H9 (cell line): ENCODE results near the gene FAM89B. TPM values are rescaled to one million over a fixed set of nuclear protein-coding genes. Genes with fewer than 3 reads are reported as not detected.

Source experiments
- DNase-seq: peaks from one replicate; pipeline ENCODE4 v3.0.0-alpha.2; 2017
- H2AFZ ChIP-seq: one replicate; pipeline ENCODE4 v1.6.1; 2013; ENCODE audit warnings: mild to moderate bottlenecking, low read length, control low read depth, moderate library complexity
- H2AK5ac ChIP-seq: 2 replicates; pipeline ENCODE4 v1.6.1; 2013; ENCODE audit warnings: low read length, control low read depth, mixed read lengths; ENCODE audit not compliant: insufficient read length
- H2BK120ac ChIP-seq: one replicate; pipeline ENCODE4 v1.6.1; 2013; ENCODE audit warnings: low read depth, mild to moderate bottlenecking, low read length, control low read depth, inconsistent platforms; ENCODE audit not compliant: poor library complexity, severe bottlenecking
- H2BK12ac ChIP-seq: 2 replicates; pipeline ENCODE4 v1.6.1; 2013; ENCODE audit warnings: low read length, control low read depth, mixed read lengths, low read depth; ENCODE audit not compliant: insufficient read length
- H2BK15ac ChIP-seq: 2 replicates; pipeline ENCODE4 v1.6.1; 2013; ENCODE audit warnings: low read depth, low read length, control low read depth
- H2BK20ac ChIP-seq: one replicate; pipeline ENCODE4 v1.6.1; 2013; ENCODE audit warnings: low read depth, mild to moderate bottlenecking, low read length, control low read depth, inconsistent platforms; ENCODE audit not compliant: poor library complexity, severe bottlenecking
- H2BK5ac ChIP-seq: 2 replicates; pipeline ENCODE4 v1.6.1; 2013; ENCODE audit warnings: low read length, control low read depth, mixed read lengths; ENCODE audit not compliant: insufficient read length
- H3K14ac ChIP-seq: 2 replicates; pipeline ENCODE4 v1.6.1; 2013; ENCODE audit warnings: low read length, control low read depth; ENCODE audit not compliant: insufficient read depth
- H3K18ac ChIP-seq: 2 replicates; pipeline ENCODE4 v1.6.1; 2013; ENCODE audit warnings: low read depth, mild to moderate bottlenecking, mixed read lengths, low read length, control low read depth; ENCODE audit not compliant: insufficient read length
- H3K23ac ChIP-seq: 2 replicates; pipeline ENCODE4 v1.6.1; 2013; ENCODE audit warnings: low read length, control low read depth, mixed read lengths, low read depth; ENCODE audit not compliant: insufficient read length
- H3K23me2 ChIP-seq: 2 replicates; pipeline ENCODE4 v1.6.1; 2013; ENCODE audit warnings: low read depth, mild to moderate bottlenecking, mixed read lengths, low read length, control low read depth; ENCODE audit not compliant: insufficient read length, poor library complexity, severe bottlenecking
- H3K27ac ChIP-seq: 2 replicates; pipeline ENCODE4 v1.5.1; 2013; ENCODE audit warnings: low read length, control low read depth, mixed read lengths, low read depth; ENCODE audit not compliant: insufficient read length
- H3K27me3 ChIP-seq: 2 replicates; pipeline ENCODE4 v1.6.1; 2013; ENCODE audit warnings: low read length, control low read depth, inconsistent platforms; ENCODE audit not compliant: insufficient read depth
- H3K4ac ChIP-seq: 2 replicates; pipeline ENCODE4 v1.6.1; 2013; ENCODE audit warnings: low read depth, mild to moderate bottlenecking, control low read depth, inconsistent platforms, low read length, moderate library complexity
- H3K4me1 ChIP-seq: 2 replicates; pipeline ENCODE4 v1.6.1; 2013; ENCODE audit warnings: low read length, control low read depth, inconsistent platforms; ENCODE audit not compliant: insufficient read depth
- H3K4me2 ChIP-seq: 2 replicates; pipeline ENCODE4 v1.6.1; 2013; ENCODE audit warnings: low read length, control low read depth, mixed read lengths; ENCODE audit not compliant: insufficient read length, insufficient read depth
- H3K56ac ChIP-seq: 2 replicates; pipeline ENCODE4 v1.6.1; 2013; ENCODE audit warnings: low read depth, mild to moderate bottlenecking, mixed read lengths, low read length, control low read depth; ENCODE audit not compliant: insufficient read length
- H3K79me1 ChIP-seq: 2 replicates; pipeline ENCODE4 v1.6.1; 2013; ENCODE audit warnings: low read depth, mild to moderate bottlenecking, moderate library complexity, low read length, control low read depth, inconsistent platforms; ENCODE audit not compliant: insufficient read depth, poor library complexity, severe bottlenecking
- H3K79me2 ChIP-seq: 2 replicates; pipeline ENCODE4 v1.6.1; 2013; ENCODE audit warnings: low read length, control low read depth, inconsistent platforms; ENCODE audit not compliant: insufficient read depth
- H3K9ac ChIP-seq: 2 replicates; pipeline ENCODE4 v1.6.1; 2013; ENCODE audit warnings: low read length, control low read depth, mixed read lengths; ENCODE audit not compliant: insufficient read length; ENCODE audit errors: extremely low read depth
- H3K9me3 ChIP-seq: one replicate; pipeline ENCODE4 v1.6.1; 2013; ENCODE audit warnings: low read depth, low read length, inconsistent platforms; ENCODE audit not compliant: control insufficient read depth
- H3T11ph ChIP-seq: one replicate; pipeline ENCODE4 v1.6.1; 2013; ENCODE audit warnings: mild to moderate bottlenecking, low read length, control low read depth, inconsistent platforms
- H4K20me1 ChIP-seq: one replicate; pipeline ENCODE4 v1.6.1; 2013; ENCODE audit not compliant: control insufficient read depth, insufficient read length, insufficient read depth
- H4K5ac ChIP-seq: 2 replicates; pipeline ENCODE4 v1.6.1; 2013; ENCODE audit warnings: low read depth, mild to moderate bottlenecking, mixed read lengths, low read length, control low read depth; ENCODE audit not compliant: insufficient read length
- H4K8ac ChIP-seq: replicated peaks from 2 replicates; pipeline ENCODE4 v1.6.1; 2013; ENCODE audit warnings: low read length, control low read depth, mixed read lengths, low read depth; ENCODE audit not compliant: insufficient read length
- H4K91ac ChIP-seq: 2 replicates; pipeline ENCODE4 v1.6.1; 2013; ENCODE audit warnings: low read depth, mild to moderate bottlenecking, moderate library complexity, mixed read lengths, low read length, control low read depth; ENCODE audit not compliant: insufficient read length
- H3K27ac Mint-ChIP-seq, 3 experiments: 2 replicates in 2 of 3; 3 replicates in 1 of 3; pipeline ENCODE4 v1.8.0; 2020 to 2021; ENCODE audit warnings: mixed read lengths in 3 of 3, mild to moderate bottlenecking in 1 of 3, moderate library complexity in 1 of 3
- H3K27me3 Mint-ChIP-seq: 2 replicates; pipeline ENCODE4 v1.8.0; 2021; ENCODE audit warnings: low read depth, mild to moderate bottlenecking, moderate library complexity, mixed read lengths
- H3K36me3 Mint-ChIP-seq, 3 experiments: 2 replicates in 2 of 3; 3 replicates in 1 of 3; pipeline ENCODE4 v1.8.0; 2020 to 2021; ENCODE audit warnings: low read depth in 3 of 3, mixed read lengths in 3 of 3; ENCODE audit not compliant: insufficient read depth in 1 of 3
- H3K4me1 Mint-ChIP-seq, 2 experiments: 2 replicates each; pipeline ENCODE4 v1.8.0; 2020; ENCODE audit warnings: mixed read lengths in 2 of 2
- H3K4me3 Mint-ChIP-seq, 2 experiments: 2 replicates in 1 of 2; 3 replicates in 1 of 2; pipeline ENCODE4 v1.8.0; 2020 to 2021; ENCODE audit warnings: mild to moderate bottlenecking in 2 of 2, mixed read lengths in 2 of 2, moderate library complexity in 1 of 2
- H3K9me3 Mint-ChIP-seq, 2 experiments: 2 replicates in 1 of 2; 3 replicates in 1 of 2; pipeline ENCODE4 v1.8.0; 2020; ENCODE audit warnings: mild to moderate bottlenecking in 2 of 2, mixed read lengths in 2 of 2, moderate library complexity in 1 of 2
- CTCF ChIP-seq: fragments of 200-600 bp; sonication (generic); conservative IDR thresholded peaks from 3 replicates; pipeline ENCODE4 v1.8.0; 2021; ENCODE audit warnings: antibody characterized with exemption, mild to moderate bottlenecking
- WGBS: extraction: QIAGEN DNeasy Blood & Tissue Kit; methylation state at CpG from one replicate; pipeline ENCODE4 v1.1.7; 2013; ENCODE audit warnings: missing lambda C conversion rate, low lambda C conversion rate, mixed read lengths; ENCODE audit not compliant: insufficient read length; ENCODE audit errors: extremely low coverage; 5-methylcytosine and 5-hydroxymethylcytosine counted together
- total RNA-seq: library from RNA; stranded (reverse); gene quantifications from 2 replicates; pipeline ENCODE4 v1.2.1, GENCODE V29; 2021

FAM89B gene
- total RNA-seq, 1 experiment from 2014 or later: 21.7 TPM

GRCh38 chr11:65535102-65535501, 37.2 kb upstream of the FAM89B start:
- Histone ChIP-seq H2BK5ac (no peak overlapping the region), H3K9ac (no peak overlapping the region), H3K23ac (no peak overlapping the region), H2BK120ac (no peak overlapping the region), H3K4me2 (no peak overlapping the region), H4K20me1 (no peaks in the 10 kb centered on the region), H3T11ph (no peak overlapping the region), H2BK20ac (no peak overlapping the region), H3K23me2 (peaks cover 10% of the 10 kb centered on the region), H4K91ac (no peak overlapping the region), H3K4me1 (no peaks in the 10 kb centered on the region), H3K79me1 (no peaks in the 10 kb centered on the region), H3K14ac (no peak overlapping the region), H3K4ac (no peak overlapping the region), H2BK12ac (no peak overlapping the region), H3K79me2 (no peaks in the 10 kb centered on the region), H4K8ac (no peak overlapping the region), H2BK15ac (no peak overlapping the region), H2AK5ac (no peak overlapping the region), H2AFZ (no peak overlapping the region), H3K18ac (no peak overlapping the region), H3K27me3 (no peaks in the 10 kb centered on the region), H3K27ac (no peak overlapping the region), H3K9me3 (no peaks in the 10 kb centered on the region), H3K56ac (no peak overlapping the region), H4K5ac (no peak overlapping the region)
- no peak for DNase-seq
- Mint-ChIP-seq H3K4me3 (no peak overlapping the region), H3K4me1 (peaks cover 0 to 2% of the 10 kb centered on the region in 2 experiments; a peak in 1 of 4 replicates), H3K27ac (no peak overlapping the region), H3K36me3 (peaks cover 10 to 59% (median 50%) of the 10 kb centered on the region in 3 experiments), H3K9me3 (no peaks in the 10 kb centered on the region; a peak in 1 of 5 replicates), H3K27me3 (peaks cover 15% of the 10 kb centered on the region)
- TF ChIP-seq CTCF: no peak
- WGBS: no CpG with 5 or more reads among the region's 9 CpGs
